ENCODE results near the gene BTBD9. TPM values are rescaled to one million over a fixed set of nuclear protein-coding genes. Genes with fewer than 3 reads are reported as not detected.

BTBD9 gene
- total RNA-seq, 1 donor from 2014 or later: 14.8 TPM

- no peak for DNase-seq (ENCODE audit: low spot score)
- no peaks in the 10 kb centered on the region for H3K4me1 Mint-ChIP-seq (ENCODE audit: low read depth)
- TF ChIP-seq, protein P1, sequence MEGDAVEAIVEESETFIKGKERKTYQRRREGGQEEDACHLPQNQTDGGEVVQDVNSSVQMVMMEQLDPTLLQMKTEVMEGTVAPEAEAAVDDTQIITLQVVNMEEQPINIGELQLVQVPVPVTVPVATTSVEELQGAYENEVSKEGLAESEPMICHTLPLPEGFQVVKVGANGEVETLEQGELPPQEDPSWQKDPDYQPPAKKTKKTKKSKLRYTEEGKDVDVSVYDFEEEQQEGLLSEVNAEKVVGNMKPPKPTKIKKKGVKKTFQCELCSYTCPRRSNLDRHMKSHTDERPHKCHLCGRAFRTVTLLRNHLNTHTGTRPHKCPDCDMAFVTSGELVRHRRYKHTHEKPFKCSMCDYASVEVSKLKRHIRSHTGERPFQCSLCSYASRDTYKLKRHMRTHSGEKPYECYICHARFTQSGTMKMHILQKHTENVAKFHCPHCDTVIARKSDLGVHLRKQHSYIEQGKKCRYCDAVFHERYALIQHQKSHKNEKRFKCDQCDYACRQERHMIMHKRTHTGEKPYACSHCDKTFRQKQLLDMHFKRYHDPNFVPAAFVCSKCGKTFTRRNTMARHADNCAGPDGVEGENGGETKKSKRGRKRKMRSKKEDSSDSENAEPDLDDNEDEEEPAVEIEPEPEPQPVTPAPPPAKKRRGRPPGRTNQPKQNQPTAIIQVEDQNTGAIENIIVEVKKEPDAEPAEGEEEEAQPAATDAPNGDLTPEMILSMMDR (IDR thresholded peaks at IDR 0.05): no peak
- H3K36me3 Mint-ChIP-seq (ENCODE audit: low read depth): no peaks in the 10 kb centered on the region
- no peak overlapping the region for H3K4me3 Mint-ChIP-seq (ENCODE audit: unreplicated experiment)
- H3K27ac Mint-ChIP-seq (ENCODE audit: unreplicated experiment): no peak overlapping the region
- H3K27me3 Mint-ChIP-seq (ENCODE audit: low read depth): no peaks in the 10 kb centered on the region
- peaks cover 5% of the 10 kb centered on the region for H3K9me3 Mint-ChIP-seq (ENCODE audit: low read depth)
These were observed 157.9 kb downstream of the BTBD9 start for GRCh38 chr6:38481851-38482250.

- no peak for DNase-seq (ENCODE audit: low spot score)
- peaks cover 5% of the 10 kb centered on the region for H3K9me3 Mint-ChIP-seq (ENCODE audit: low read depth)
- no peaks in the 10 kb centered on the region for H3K36me3 Mint-ChIP-seq (ENCODE audit: low read depth)
- TF ChIP-seq, protein P1 (IDR thresholded peaks at IDR 0.05): no peak
- no peak overlapping the region for H3K4me3 Mint-ChIP-seq (ENCODE audit: unreplicated experiment)
- no peaks in the 10 kb centered on the region for H3K4me1 Mint-ChIP-seq (ENCODE audit: low read depth)
- no peaks in the 10 kb centered on the region for H3K27me3 Mint-ChIP-seq (ENCODE audit: low read depth)
- H3K27ac Mint-ChIP-seq (ENCODE audit: unreplicated experiment): no peak overlapping the region
These were observed 158.4 kb downstream of the BTBD9 start for GRCh38 chr6:38481211-38481836.

DNA sequence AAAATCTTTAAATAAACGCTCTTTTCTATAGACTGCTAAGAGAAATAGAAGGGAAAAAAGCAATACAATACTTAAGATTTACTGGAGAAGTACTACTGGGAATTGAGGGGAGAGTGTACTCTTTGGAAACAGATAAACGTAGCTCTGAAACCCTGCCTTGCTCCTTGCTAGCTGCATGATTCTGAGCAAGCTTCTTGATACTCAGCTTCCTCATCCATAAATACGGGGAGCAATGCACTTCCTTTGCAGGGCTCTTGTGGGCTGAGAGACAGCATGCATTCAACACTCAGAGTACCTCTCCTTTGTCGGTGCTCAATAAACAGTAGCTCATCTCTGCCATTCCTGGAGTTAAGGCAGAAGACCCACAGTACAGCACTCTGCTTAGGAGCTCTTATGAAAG, 159.7 kb downstream of the BTBD9 start:
- TF ChIP-seq, protein P1 (IDR thresholded peaks at IDR 0.05): no peak
- no peak overlapping the region for H3K27ac Mint-ChIP-seq (ENCODE audit: unreplicated experiment)
- no peaks in the 10 kb centered on the region for H3K4me1 Mint-ChIP-seq (ENCODE audit: low read depth)
- H3K9me3 Mint-ChIP-seq (ENCODE audit: low read depth): no peaks in the 10 kb centered on the region
- H3K36me3 Mint-ChIP-seq (ENCODE audit: low read depth): no peaks in the 10 kb centered on the region
- no peak overlapping the region for H3K4me3 Mint-ChIP-seq (ENCODE audit: unreplicated experiment)
- DNase-seq (ENCODE audit: low spot score): no peak
- H3K27me3 Mint-ChIP-seq (ENCODE audit: low read depth): no peaks in the 10 kb centered on the region

DNA sequence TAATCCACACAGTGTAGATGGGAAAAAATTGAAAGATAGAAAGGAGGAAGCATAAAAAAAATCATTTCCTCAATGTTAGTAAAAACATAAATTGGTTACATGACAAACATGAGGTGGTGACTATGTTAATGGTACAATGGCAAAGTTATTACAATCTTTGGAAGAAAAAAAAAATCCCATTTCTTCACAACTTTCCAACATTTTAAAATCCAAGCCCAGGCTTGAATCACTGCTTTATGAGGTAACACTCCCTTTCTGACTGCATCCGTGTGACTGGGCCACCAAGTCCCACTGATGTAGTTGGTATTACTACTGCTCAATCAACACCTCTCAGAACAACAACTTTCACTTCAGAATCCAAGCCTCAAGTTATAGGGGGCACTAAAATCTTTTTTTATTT, 160.4 kb downstream of the BTBD9 start:
- Mint-ChIP-seq H3K27me3 (ENCODE audit: low read depth) (no peaks in the 10 kb centered on the region), H3K9me3 (ENCODE audit: low read depth) (no peaks in the 10 kb centered on the region), H3K27ac (ENCODE audit: unreplicated experiment) (no peak overlapping the region), H3K36me3 (ENCODE audit: low read depth) (no peaks in the 10 kb centered on the region), H3K4me3 (ENCODE audit: unreplicated experiment) (no peak overlapping the region), H3K4me1 (ENCODE audit: low read depth) (no peaks in the 10 kb centered on the region)
- DNase-seq (ENCODE audit: low spot score): no peak
- TF ChIP-seq, protein P1 (IDR thresholded peaks at IDR 0.05): no peak

- no peaks in the 10 kb centered on the region for H3K4me1 Mint-ChIP-seq (ENCODE audit: low read depth)
- no peaks in the 10 kb centered on the region for H3K36me3 Mint-ChIP-seq (ENCODE audit: low read depth)
- TF ChIP-seq, protein P1 (IDR thresholded peaks at IDR 0.05): no peak
- H3K9me3 Mint-ChIP-seq (ENCODE audit: low read depth): no peaks in the 10 kb centered on the region
- H3K27ac Mint-ChIP-seq (ENCODE audit: unreplicated experiment): no peak overlapping the region
- DNase-seq (ENCODE audit: low spot score): no peak
- H3K27me3 Mint-ChIP-seq (ENCODE audit: low read depth): no peaks in the 10 kb centered on the region
- H3K4me3 Mint-ChIP-seq (ENCODE audit: unreplicated experiment): no peak overlapping the region
These were observed 162.0 kb downstream of the BTBD9 start for GRCh38 chr6:38477680-38478260.

All from chondrocyte (in vitro differentiated cells).